Esophagus squamous epithelium (tissue), 5 donors: ENCODE measurements around the gene VAV3. TPM values are rescaled to one million over a fixed set of nuclear protein-coding genes. Genes with fewer than 3 reads are reported as not detected.

Source experiments
- DNase-seq: peaks from one replicate; lab custom pipeline; 2025; lab: John Stamatoyannopoulos, UW
- H3K27ac ChIP-seq, 4 donors: fragments of 200-600 bp; sonication (generic); one replicate each; pipeline ENCODE4 v1.5.1; 2016 to 2019; ENCODE audit warnings: mild to moderate bottlenecking in 1 of 4
- H3K27me3 ChIP-seq, 4 donors: fragments of 200-600 bp; sonication (generic); 1 replicate in 3 of 4; 2 replicates in 1 of 4; pipeline versions ENCODE4 v1.5.1 to v1.6.0; 2017 to 2021; ENCODE audit warnings: antibody characterized with exemption in 1 of 4
- H3K36me3 ChIP-seq, 3 donors: fragments of 200-600 bp; sonication (generic); one replicate each; pipeline ENCODE4 v1.5.1; 2016 to 2019
- H3K4me1 ChIP-seq, 3 donors: fragments of 200-600 bp; sonication (generic); one replicate each; pipeline ENCODE4 v1.5.1; 2017 to 2019
- H3K4me3 ChIP-seq, 4 donors: fragments of 200-600 bp; sonication (generic); 1 replicate in 3 of 4; 2 replicates in 1 of 4; pipeline ENCODE4 v1.5.1; 2016 to 2019; ENCODE audit warnings: mild to moderate bottlenecking in 2 of 4, moderate library complexity in 1 of 4
- H3K9me3 ChIP-seq, 3 donors: fragments of 200-600 bp; sonication (generic); one replicate each; pipeline ENCODE4 v1.5.1; 2016 to 2019
- CTCF ChIP-seq, 6 experiments: fragments of 450-650 bp in 4 of 6; fragments of 200-600 bp in 2 of 6; sonication (generic) in 2 of 6; IDR thresholded peaks; one replicate each; pipeline ENCODE4 v1.5.1; 2016 to 2019; ENCODE audit warnings: antibody characterized with exemption in 6 of 6, mild to moderate bottlenecking in 4 of 6, moderate library complexity in 4 of 6
- POLR2A ChIP-seq, 4 donors: fragments of 450-650 bp; IDR thresholded peaks; one replicate each; pipeline ENCODE4 v1.6.1; 2017; ENCODE audit warnings: antibody characterized with exemption in 4 of 4, mild to moderate bottlenecking in 4 of 4, moderate library complexity in 3 of 4
- WGBS, 2 donors: methylation state at CpG; one replicate each; pipeline ENCODE4 v1.1.5; 2018; 5-methylcytosine and 5-hydroxymethylcytosine counted together
- intact Hi-C: fragments of 100-400 bp; cut with DNase I; formaldehyde crosslinking; loops from one replicate; pipeline ENCODE4 v1.15.0; 2022
- total RNA-seq, 4 donors: library from RNA; depleted of rRNA; stranded (reverse); fragments of >200 nt; gene quantifications; one replicate each; pipeline ENCODE4 v1.1.0, GENCODE V29; 2016
- donor health status: DM: yes; HTN: yes; CAD: no.

The VAV3 gene
- total RNA-seq, 4 donors from 2014 or later: 43.4 to 126 (median 76.9) TPM

GRCh38 chr1:107840725-107841124, 124.3 kb downstream of the VAV3 start:
- Histone ChIP-seq H3K9me3 (no peaks in the 10 kb centered on the region), H3K27ac (no peak overlapping the region), H3K36me3 (no peaks in the 10 kb centered on the region), H3K4me1 (peaks cover 0 to 9% (median 0%) of the 10 kb centered on the region in 3 donors), H3K27me3 (peaks cover 0 to 11% (median 0%) of the 10 kb centered on the region in 4 donors), H3K4me3 (no peak overlapping the region)
- intact Hi-C loops: no loop called here
- no peak for DNase-seq
- 0 to 21% methylated on average over 1 of the region's 1 CpG for WGBS, 2 donors
- TF ChIP-seq POLR2A (IDR thresholded peaks at IDR 0.05): no peak
- TF ChIP-seq CTCF (IDR thresholded peaks at IDR 0.05): no peak

- intact Hi-C loops: no loop called here
- H3K4me3 ChIP-seq: no peak overlapping the region
- H3K36me3 ChIP-seq: no peaks in the 10 kb centered on the region
- no peaks in the 10 kb centered on the region for H3K4me1 ChIP-seq
- H3K27me3 ChIP-seq: peaks cover 0 to 6% (median 0%) of the 10 kb centered on the region in 4 donors
- no peak for DNase-seq
- no peak for TF ChIP-seq CTCF (IDR thresholded peaks at IDR 0.05)
- TF ChIP-seq POLR2A (IDR thresholded peaks at IDR 0.05): no peak
- no peaks in the 10 kb centered on the region for H3K9me3 ChIP-seq
- WGBS, 2 donors: 82 to 90% methylated on average over 4 of the region's 4 CpGs
- no peak overlapping the region for H3K27ac ChIP-seq
Observed at GRCh38 chr1:107838056-107838455, 126.9 kb downstream of the VAV3 start.

GRCh38 chr1:107835151-107835670, 129.8 kb downstream of the VAV3 start:
- Histone ChIP-seq H3K27ac (no peak overlapping the region), H3K9me3 (no peaks in the 10 kb centered on the region), H3K4me3 (no peak overlapping the region), H3K27me3 (peaks cover 0 to 6% (median 0%) of the 10 kb centered on the region in 4 donors), H3K36me3 (no peaks in the 10 kb centered on the region), H3K4me1 (no peaks in the 10 kb centered on the region)
- 86 to 100% methylated on average over 1 to 4 of the region's 4 CpGs for WGBS, 2 donors
- TF ChIP-seq CTCF (IDR thresholded peaks at IDR 0.05) (no peak), POLR2A (IDR thresholded peaks at IDR 0.05) (no peak)
- intact Hi-C loops: no loop called here
- no peak for DNase-seq

- no peak for DNase-seq
- H3K4me1 ChIP-seq: no peaks in the 10 kb centered on the region
- no peak overlapping the region for H3K4me3 ChIP-seq
- H3K9me3 ChIP-seq: no peaks in the 10 kb centered on the region
- no peak overlapping the region for H3K27ac ChIP-seq
- intact Hi-C loops: no loop called here
- H3K27me3 ChIP-seq: peaks cover 0 to 6% (median 0%) of the 10 kb centered on the region in 4 donors
- H3K36me3 ChIP-seq: no peaks in the 10 kb centered on the region
- 86 to 87% methylated on average over 2 of the region's 2 CpGs for WGBS, 2 donors
- TF ChIP-seq POLR2A (IDR thresholded peaks at IDR 0.05) (no peak), CTCF (IDR thresholded peaks at IDR 0.05) (no peak)
Observed at GRCh38 chr1:107833061-107833460, 131.9 kb downstream of the VAV3 start.

- 71 to 73% methylated on average over 2 of the region's 2 CpGs for WGBS, 2 donors
- Histone ChIP-seq H3K27ac (no peak overlapping the region), H3K27me3 (peaks cover 0 to 6% (median 0%) of the 10 kb centered on the region in 4 donors), H3K4me3 (no peak overlapping the region), H3K9me3 (no peaks in the 10 kb centered on the region), H3K4me1 (no peaks in the 10 kb centered on the region), H3K36me3 (no peaks in the 10 kb centered on the region)
- no peak for TF ChIP-seq POLR2A (IDR thresholded peaks at IDR 0.05)
- no peak for TF ChIP-seq CTCF (IDR thresholded peaks at IDR 0.05)
- intact Hi-C loops: no loop called here
- no peak for DNase-seq
Observed at GRCh38 chr1:107831921-107832320, 133.1 kb downstream of the VAV3 start.
